GM19395 (cell line): ENCODE data around the gene NPM3.
A peak's percentile ranks its signal among the peaks of the same experiment; 100 is the strongest.
"Not testable (repeated sequence)": the region's sequence is repeated elsewhere in the genome, so short reads cannot be mapped to it uniquely, and the experiment has no call there.

Experiments
- ATAC-seq: cut with Tn5 transposase; IDR thresholded peaks from one replicate; pipeline ENCODE4 v1.9.1; 2021; ENCODE audit warnings: mild to moderate bottlenecking, moderate library complexity; ENCODE audit not compliant: unreplicated experiment

Gene NPM3

DNA sequence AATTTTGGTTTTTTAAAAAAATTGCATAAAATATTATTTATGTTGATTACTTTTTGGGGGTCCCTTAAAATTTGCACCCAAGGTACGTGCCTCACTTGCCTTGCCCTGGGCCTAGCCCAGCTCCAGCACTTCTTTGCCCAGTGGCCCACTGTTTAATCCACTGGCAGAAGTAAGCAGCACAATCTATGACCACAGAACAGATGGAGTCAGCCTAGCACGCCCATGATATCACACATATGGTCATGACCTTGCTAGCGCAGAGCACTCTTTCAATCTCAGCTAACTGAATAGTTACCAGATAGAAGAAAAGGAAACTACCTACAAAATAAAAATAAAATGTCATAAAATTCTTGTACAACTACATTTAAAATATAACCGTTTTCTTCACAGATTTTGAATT, 29.4 kb upstream of the NPM3 start:
- ATAC-seq, result no peak

GRCh38 chr10:101807158-101807557, 23.9 kb upstream of the NPM3 start:
- no peak for ATAC-seq

GRCh38 chr10:101803511-101803910, 20.3 kb upstream of the NPM3 start:
- no peak for ATAC-seq

DNA sequence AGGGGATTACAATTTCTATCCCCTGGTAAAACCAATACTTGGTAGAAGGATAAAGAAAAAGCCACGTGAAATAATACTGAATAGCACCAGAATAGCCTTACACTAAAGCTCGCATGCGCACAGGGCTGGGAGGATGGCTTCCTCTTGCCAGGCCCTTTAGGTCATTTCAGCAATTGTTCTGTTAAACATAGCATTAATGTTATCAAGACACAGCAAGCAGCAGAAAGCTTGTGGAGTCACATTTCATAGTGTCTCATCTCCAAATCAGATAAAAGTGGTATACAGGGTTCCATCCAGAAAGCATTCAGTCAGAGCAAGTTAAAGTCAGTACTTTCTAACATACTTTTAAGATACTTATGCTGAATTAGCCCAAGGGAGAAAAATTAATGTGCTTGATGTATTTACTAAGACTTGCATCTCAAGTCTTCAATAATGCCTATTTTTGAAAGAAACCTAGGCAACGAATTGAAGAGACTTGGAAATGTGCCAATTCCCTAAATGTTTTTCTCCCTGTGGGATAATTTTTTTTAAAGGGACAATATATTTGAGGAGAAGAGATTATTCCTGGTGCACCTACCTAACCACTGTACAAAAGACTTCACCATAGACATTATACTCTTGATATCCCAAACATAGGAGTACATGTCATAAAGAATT, 14.3 kb upstream of the NPM3 start:
- no peak for ATAC-seq

GRCh38 chr10:101793526-101793925, 10.3 kb upstream of the NPM3 start:
- ATAC-seq, result no peak

DNA sequence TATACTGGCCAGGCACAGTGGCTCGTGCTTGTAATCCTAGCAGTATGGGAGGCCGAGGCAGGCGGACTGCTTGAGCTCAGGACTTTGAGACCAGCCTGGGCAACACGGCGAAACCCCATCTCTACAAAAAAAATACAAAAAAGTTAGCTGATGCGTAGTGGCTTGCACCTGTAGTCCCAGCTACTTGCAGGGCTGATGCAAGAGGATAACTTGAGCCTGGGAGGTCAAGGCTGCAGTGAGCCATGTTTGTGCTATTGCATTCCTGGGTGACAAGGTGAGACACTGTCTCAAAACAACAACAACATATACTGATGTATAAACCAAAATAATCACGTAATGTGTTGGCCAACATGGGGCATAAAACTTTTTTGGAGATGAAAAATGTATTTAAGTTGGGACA, 6.4 kb upstream of the NPM3 start:
- no peak for ATAC-seq

DNA sequence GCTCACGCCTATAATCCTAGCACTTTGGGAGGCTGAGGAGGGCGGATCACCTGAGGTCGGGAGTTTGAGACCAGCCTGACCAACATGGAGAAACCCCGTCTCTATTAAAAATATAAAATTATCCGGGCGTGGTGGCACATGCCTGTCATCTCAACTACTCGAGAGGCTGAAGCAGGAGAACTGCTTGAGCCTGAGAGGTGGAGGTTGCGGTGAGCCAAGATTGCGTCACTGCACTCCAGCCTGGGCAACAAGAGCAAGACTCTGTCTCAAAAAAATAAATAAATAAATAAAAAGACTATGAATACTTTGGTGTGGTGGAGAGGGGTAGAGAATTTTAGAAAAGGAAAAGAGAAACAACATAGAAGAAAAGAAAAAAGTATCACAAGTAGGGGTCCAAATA, 6.0 kb upstream of the NPM3 start:
- ATAC-seq, result not testable (repeated sequence)

- no peak for ATAC-seq
Observed at GRCh38 chr10:101785801-101786200, 2.6 kb upstream of the NPM3 start.

- ATAC-seq, result no peak
Observed at GRCh38 chr10:101784558-101784957, 1.3 kb upstream of the NPM3 start.

GRCh38 chr10:101783736-101784118, 481 bp upstream of the NPM3 start:
- ATAC-seq, result no peak

- no peak for ATAC-seq
Observed at GRCh38 chr10:101781984-101782810, 1.0 kb downstream of the NPM3 start.

- ATAC-seq, result no peak
Observed at GRCh38 chr10:101781655-101781983, 1.6 kb downstream of the NPM3 start.

- ATAC-seq, result peak; percentile 42
Observed at GRCh38 chr10:101780818-101781654, 2.2 kb downstream of the NPM3 start.

DNA sequence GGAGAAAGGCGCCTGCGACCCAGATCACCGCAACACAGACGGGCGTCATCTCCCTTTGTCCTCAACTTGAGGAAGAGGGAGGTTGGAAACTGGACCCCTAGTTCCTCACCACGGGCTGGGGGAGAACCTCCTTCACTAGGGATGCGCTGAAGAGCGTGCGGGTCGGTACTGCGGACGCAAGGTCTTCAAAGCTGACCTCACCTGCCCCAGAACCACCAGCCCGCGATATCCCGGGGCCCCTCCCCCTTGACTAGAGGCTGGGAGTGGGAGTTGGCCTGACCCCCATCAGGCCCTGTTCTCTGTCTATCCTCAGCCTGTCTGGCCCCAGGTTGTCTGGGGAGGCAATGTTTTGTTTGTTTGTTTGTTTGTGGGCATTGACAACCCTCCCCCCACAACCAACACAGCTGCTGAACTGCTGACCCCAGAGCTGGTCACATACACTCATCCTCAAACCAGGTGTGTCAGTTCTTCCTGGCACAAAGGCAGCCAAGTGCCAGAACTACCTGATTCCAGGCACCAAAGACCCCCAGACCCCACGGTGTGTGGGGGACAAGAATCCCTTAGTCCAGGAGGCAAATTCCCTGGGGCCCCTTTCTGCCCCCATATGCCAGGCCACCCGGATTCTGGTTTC, 2.9 kb downstream of the NPM3 start:
- ATAC-seq, result no peak

DNA sequence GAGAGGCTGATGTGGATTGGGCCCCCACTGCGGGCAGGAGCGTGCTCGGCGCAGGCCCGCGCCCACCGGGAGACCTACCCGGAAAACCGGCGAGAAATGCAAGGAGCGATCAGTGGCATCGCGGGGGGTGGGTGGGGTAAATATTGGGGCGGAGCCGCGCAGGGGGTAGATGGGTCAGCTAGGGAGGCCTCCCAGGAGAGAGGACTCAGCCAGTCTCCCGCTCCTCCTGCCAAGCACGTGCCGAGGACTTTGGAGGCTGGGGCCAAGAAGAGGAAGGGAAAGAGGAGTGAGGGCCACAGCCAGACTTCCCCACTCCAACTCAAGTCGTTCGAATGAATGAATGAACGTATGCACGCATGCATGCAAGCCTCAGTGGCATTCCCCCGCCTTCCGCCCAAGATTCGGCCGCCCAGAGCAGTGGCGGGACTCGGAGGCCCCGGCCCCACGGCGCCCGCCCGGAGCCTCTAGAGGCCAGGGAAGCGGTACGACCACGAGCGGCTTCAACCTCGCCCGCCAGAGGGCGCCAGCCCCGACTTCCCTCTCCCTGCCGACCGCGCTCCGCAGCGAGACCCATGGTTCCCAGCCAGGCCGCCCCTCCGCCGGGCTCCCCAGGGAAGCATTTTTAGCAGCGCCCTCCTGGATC, 3.6 kb downstream of the NPM3 start:
- ATAC-seq, result peak; percentile 43

GRCh38 chr10:101778781-101779543, 4.3 kb downstream of the NPM3 start:
- no peak for ATAC-seq

GRCh38 chr10:101778151-101778780, 5.0 kb downstream of the NPM3 start:
- ATAC-seq, result no peak

- ATAC-seq, result no peak
Observed at GRCh38 chr10:101777619-101778145, 5.6 kb downstream of the NPM3 start.

- ATAC-seq, result no peak
Observed at GRCh38 chr10:101776161-101776817, 7.0 kb downstream of the NPM3 start.
